Psoas muscle (tissue), 8 donors: ENCODE data around the gene COMP. TPM values are rescaled to one million over a fixed set of nuclear protein-coding genes. Genes with fewer than 3 reads are reported as not detected.
"Not testable (repeated sequence)": the region's sequence is repeated elsewhere in the genome, so short reads cannot be mapped to it uniquely, and the experiment has no call there.

Experiments
- ATAC-seq, 4 donors: fragments of 200-7000 bp; cut with Tn5 transposase; one replicate each; pipeline ENCODE4 v1.9.1; 2020; ENCODE audit warnings: moderate library complexity in 3 of 4, mild to moderate bottlenecking in 2 of 4
- DNase-seq, 2 donors: peaks; one replicate each; pipeline ENCODE4 v3.0.0-alpha.2; 2020
- H3K27ac ChIP-seq: fragments of 200-600 bp; one replicate; pipeline ENCODE4 v1.8.0; 2022
- H3K27me3 ChIP-seq, 3 donors: fragments of 200-600 bp in 1 of 3; one replicate each; pipeline versions ENCODE4 v1.6.1 to v1.8.0; 2013 to 2022; ENCODE audit warnings: low read length in 2 of 3, mild to moderate bottlenecking in 2 of 3, moderate library complexity in 1 of 3; ENCODE audit not compliant: insufficient read depth in 3 of 3
- H3K36me3 ChIP-seq, 2 donors: fragments of 200-600 bp in 1 of 2; one replicate each; pipeline versions ENCODE4 v1.6.1 to v1.8.0; 2013 to 2022; ENCODE audit warnings: low read depth in 1 of 2, mild to moderate bottlenecking in 1 of 2, moderate library complexity in 1 of 2; ENCODE audit not compliant: insufficient read depth in 1 of 2
- H3K4me1 ChIP-seq: fragments of 200-600 bp; one replicate; pipeline ENCODE4 v1.8.0; 2022
- H3K4me3 ChIP-seq: fragments of 200-600 bp; one replicate; pipeline ENCODE4 v1.8.0; 2022; ENCODE audit warnings: mild to moderate bottlenecking
- H3K9me3 ChIP-seq: fragments of 200-600 bp; one replicate; pipeline ENCODE4 v1.8.0; 2022
- WGBS, 3 donors: extraction: QIAGEN DNeasy Blood & Tissue Kit; methylation state at CpG; one replicate each; pipeline versions ENCODE4 v1.1.6 to v1.1.7; 2013; 5-methylcytosine and 5-hydroxymethylcytosine counted together
- intact Hi-C, 2 donors: fragments of 100-400 bp; cut with DNase I; formaldehyde crosslinking; loops; one replicate each; pipeline versions ENCODE4 v1.11.0 to v1.14.2; 2022
- polyA plus RNA-seq, 3 donors: library from polyadenylated mRNA; stranded (reverse); fragments of 200-250 nt; gene quantifications; one replicate each; pipeline ENCODE4 v1.2.3, GENCODE V29; 2013
- total RNA-seq, 4 donors: library from RNA; stranded (reverse); fragmentation: NEBNext Ultra II Directional in 2 of 4; extraction: Animal tissue kit (Norgen Biotek cat#: 25700) in 2 of 4; gene quantifications; one replicate each; pipeline versions ENCODE4 v1.2.1 to v1.2.4, GENCODE V29; 2021 to 2023
- TF ChIP-seq, protein P1 (sequence below): fragments of 200-600 bp; IDR thresholded peaks from one replicate; pipeline ENCODE4 v1.8.0; 2022; ENCODE audit warnings: antibody characterized with exemption
- donor health status: healthy with polysubstance abuse.
- donor health status: DM: no; HTN: no; CAD: no; lungs with moderate emphysema.
- donor health status: Bipolar disorder and iron deficiency.
- donor health status: healthy.
- donor health status: DM: yes; HTN: yes; CAD: no.
- donor health status: DM: no; HTN: no; CAD: no.
- donor health status: DM: no; HTN: no; CAD: no.
- donor health status: DM: yes; HTN: yes; CAD: no.

The COMP gene
- total and polyA plus RNA-seq, 7 donors: 0.10 to 1.8 (median 0.84) TPM; not detected in 1

DNA sequence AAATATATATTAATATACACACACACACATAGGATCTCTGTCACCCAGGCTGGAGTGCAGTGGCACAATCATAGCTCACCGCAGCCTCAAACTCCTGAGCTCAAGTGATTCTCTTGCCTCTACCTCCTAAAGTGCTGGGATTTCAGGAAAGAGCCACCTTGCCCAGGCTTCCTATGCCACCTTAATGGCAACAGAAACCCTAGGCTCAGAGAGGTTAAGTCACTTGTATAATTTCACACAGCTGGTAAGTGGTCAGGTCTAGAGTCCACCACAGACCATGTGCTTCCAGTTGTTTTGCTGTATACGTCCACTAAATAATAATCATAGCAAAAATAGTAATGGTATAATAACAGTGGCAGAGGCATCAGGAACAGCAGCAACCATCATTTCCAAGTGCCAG is 39.4 kb upstream of the COMP start:
- no peak for DNase-seq
- TF ChIP-seq, protein P1, sequence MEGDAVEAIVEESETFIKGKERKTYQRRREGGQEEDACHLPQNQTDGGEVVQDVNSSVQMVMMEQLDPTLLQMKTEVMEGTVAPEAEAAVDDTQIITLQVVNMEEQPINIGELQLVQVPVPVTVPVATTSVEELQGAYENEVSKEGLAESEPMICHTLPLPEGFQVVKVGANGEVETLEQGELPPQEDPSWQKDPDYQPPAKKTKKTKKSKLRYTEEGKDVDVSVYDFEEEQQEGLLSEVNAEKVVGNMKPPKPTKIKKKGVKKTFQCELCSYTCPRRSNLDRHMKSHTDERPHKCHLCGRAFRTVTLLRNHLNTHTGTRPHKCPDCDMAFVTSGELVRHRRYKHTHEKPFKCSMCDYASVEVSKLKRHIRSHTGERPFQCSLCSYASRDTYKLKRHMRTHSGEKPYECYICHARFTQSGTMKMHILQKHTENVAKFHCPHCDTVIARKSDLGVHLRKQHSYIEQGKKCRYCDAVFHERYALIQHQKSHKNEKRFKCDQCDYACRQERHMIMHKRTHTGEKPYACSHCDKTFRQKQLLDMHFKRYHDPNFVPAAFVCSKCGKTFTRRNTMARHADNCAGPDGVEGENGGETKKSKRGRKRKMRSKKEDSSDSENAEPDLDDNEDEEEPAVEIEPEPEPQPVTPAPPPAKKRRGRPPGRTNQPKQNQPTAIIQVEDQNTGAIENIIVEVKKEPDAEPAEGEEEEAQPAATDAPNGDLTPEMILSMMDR: no peak
- Histone ChIP-seq H3K27me3 (no peaks in the 10 kb centered on the region), H3K4me3 (no peak overlapping the region), H3K9me3 (peaks cover 19% of the 10 kb centered on the region), H3K36me3 (peaks cover 4 to 17% of the 10 kb centered on the region in 2 donors), H3K4me1 (peaks cover 24% of the 10 kb centered on the region), H3K27ac (no peak overlapping the region)
- no peak for ATAC-seq
- intact Hi-C loops: loop anchor here in 1 of 2 donors (10.0 kb wide), 1 partner anchor 146 kb away; the partner anchor contains the start of gene CRTC1
- WGBS, 3 donors: 83 to 92% (median 89%) methylated on average over 2 of the region's 2 CpGs

DNA sequence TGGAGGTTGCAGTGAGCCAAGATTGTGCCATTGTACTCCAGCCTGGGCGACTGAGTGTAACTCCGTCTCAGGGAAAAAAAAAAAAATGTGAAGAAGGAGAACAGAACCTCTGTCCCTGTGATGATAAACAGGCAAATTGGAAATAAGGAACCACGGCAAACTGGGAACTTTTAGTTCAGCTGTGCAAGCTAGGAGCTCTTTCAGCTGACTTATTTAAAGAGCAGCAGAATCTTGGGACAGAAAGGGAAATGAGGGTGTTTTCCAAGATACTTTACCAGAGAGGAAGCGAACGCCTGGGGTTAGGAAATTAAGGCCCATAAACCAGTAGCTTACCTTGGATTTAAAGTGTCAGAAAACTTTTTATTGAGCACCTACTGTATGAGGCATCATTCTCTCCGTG is 37.7 kb upstream of the COMP start:
- 37 to 53% (median 41%) methylated on average over 6 of the region's 6 CpGs for WGBS, 3 donors
- intact Hi-C loops: no loop called here
- no peak for ATAC-seq

DNA sequence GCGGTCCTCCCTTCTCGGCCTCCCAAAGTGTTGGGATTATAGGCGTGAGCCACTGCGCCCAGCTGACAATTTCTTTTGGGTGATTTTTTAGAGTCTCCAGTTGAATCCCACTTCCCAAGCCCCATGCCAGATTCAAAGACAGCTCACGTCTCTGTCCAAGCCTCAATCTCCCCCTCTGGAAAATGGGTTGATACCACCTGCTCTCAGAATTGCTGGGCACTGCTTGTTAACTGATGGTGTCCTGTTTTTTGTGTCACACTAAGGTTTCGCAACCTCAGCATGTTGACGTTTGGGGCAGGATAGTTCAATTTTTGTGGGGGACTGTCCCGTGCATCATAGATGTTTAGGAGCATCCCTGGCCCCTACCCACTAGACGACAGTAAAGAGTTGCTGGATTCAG is 26.5 kb upstream of the COMP start:
- intact Hi-C loops: no loop called here
- H3K4me3 ChIP-seq: no peak overlapping the region
- no peaks in the 10 kb centered on the region for H3K4me1 ChIP-seq
- ATAC-seq: no peak
- 84 to 88% (median 86%) methylated on average over 9 of the region's 9 CpGs for WGBS, 3 donors
- no peaks in the 10 kb centered on the region for H3K36me3 ChIP-seq
- no peaks in the 10 kb centered on the region for H3K27me3 ChIP-seq
- no peak overlapping the region for H3K27ac ChIP-seq
- no peak for DNase-seq
- no peaks in the 10 kb centered on the region for H3K9me3 ChIP-seq
- TF ChIP-seq, protein P1: no peak

More for the DNA sequence above, 37.7 kb upstream of the COMP start:
- TF ChIP-seq, protein P1: no peak
- Histone ChIP-seq H3K36me3 (peaks cover 0 to 4% of the 10 kb centered on the region in 2 donors), H3K27ac (no peak overlapping the region), H3K4me1 (peaks cover 9% of the 10 kb centered on the region), H3K27me3 (no peaks in the 10 kb centered on the region), H3K9me3 (peaks cover 19% of the 10 kb centered on the region), H3K4me3 (no peak overlapping the region)
- DNase-seq: no peak

DNA sequence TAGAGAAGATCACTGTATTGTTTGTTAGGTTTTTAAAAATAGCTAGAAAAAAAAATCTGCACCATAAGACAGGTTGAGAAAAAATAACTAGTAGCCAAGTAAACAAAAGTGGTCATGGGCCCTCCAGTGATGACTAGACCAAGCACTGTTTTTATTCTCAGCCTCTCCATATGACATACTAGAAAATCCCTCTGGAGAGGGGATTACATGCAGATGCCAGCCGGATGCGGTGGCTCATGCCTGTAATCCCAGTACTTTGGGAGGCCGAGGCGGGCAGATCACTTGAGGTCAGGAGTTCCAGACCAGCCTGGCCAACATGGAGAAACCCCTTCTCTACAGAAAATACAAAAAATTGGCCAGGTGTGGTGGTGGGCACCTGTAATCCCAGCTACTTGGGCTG is 25.5 kb upstream of the COMP start:
- DNase-seq, H3K36me3 ChIP-seq, ATAC-seq, H3K27ac ChIP-seq, H3K27me3 ChIP-seq, intact Hi-C loops, H3K4me1 ChIP-seq, H3K9me3 ChIP-seq, H3K4me3 ChIP-seq: not testable (repeated sequence)
- WGBS, 3 donors: 55 to 81% (median 74%) methylated on average over 4 of the region's 4 CpGs

- Histone ChIP-seq H3K27ac (no peak overlapping the region), H3K9me3 (no peaks in the 10 kb centered on the region), H3K4me1 (no peaks in the 10 kb centered on the region), H3K4me3 (no peak overlapping the region), H3K27me3 (no peaks in the 10 kb centered on the region), H3K36me3 (no peaks in the 10 kb centered on the region)
- TF ChIP-seq, protein P1: no peak
- intact Hi-C loops: no loop called here
- ATAC-seq (no peak), DNase-seq (no peak)
- 87 to 91% (median 89%) methylated on average over 5 of the region's 5 CpGs for WGBS, 3 donors
These were observed 24.6 kb upstream of the COMP start for GRCh38 chr19:18815673-18816072.
